Astrocyte of the cerebellum (primary cell): Measurements from ENCODE around the gene ATRNL1.
"Not testable (repeated sequence)": the region's sequence is repeated elsewhere in the genome, so short reads cannot be mapped to it uniquely, and the experiment has no call there.

Experiments used
- DNase-seq: peaks from one replicate; pipeline ENCODE4 v3.0.0-alpha.2; 2011; ENCODE audit warnings: low read depth
- H3K4me3 ChIP-seq: 2 replicates; pipeline ENCODE4 v1.5.1; 2011; ENCODE audit warnings: mild to moderate bottlenecking, low read depth, low read length, moderate library complexity
- CTCF ChIP-seq: IDR thresholded peaks from 2 replicates; pipeline ENCODE4 v1.5.1; 2012; ENCODE audit warnings: low read length, low read depth, moderate library complexity, mild to moderate bottlenecking; ENCODE audit errors: missing control alignments
- in situ Hi-C: cut with HindIII; loops from 2 replicates; pipeline ENCODE4 v1.10.0; 2017; ENCODE audit warnings: low sequenced_read_pairs

Gene ATRNL1

GRCh38 chr10:115491526-115492140 is 398.5 kb downstream of the ATRNL1 start:
- no peak for DNase-seq
- in situ Hi-C loops, result no loop called here
- TF ChIP-seq CTCF, result no peak
- H3K4me3 ChIP-seq, result no peak overlapping the region

GRCh38 chr10:115503546-115503945 is 410.4 kb downstream of the ATRNL1 start:
- H3K4me3 ChIP-seq, result no peak overlapping the region
- in situ Hi-C loops, result no loop called here
- no peak for TF ChIP-seq CTCF
- DNase-seq, result no peak

- in situ Hi-C loops, result no loop called here
These were observed 421.7 kb downstream of the ATRNL1 start for GRCh38 chr10:115514895-115515294.

GRCh38 chr10:115525141-115525540 is 432.0 kb downstream of the ATRNL1 start:
- no peak for DNase-seq
- TF ChIP-seq CTCF, result no peak
- in situ Hi-C loops, result no loop called here
- no peak overlapping the region for H3K4me3 ChIP-seq

More at GRCh38 chr10:115514895-115515294, 421.7 kb downstream of the ATRNL1 start:
- TF ChIP-seq CTCF, result no peak
- DNase-seq, result no peak
- H3K4me3 ChIP-seq, result no peak overlapping the region

- in situ Hi-C loops, H3K4me3 ChIP-seq, DNase-seq: not testable (repeated sequence)
These were observed 434.5 kb downstream of the ATRNL1 start for GRCh38 chr10:115527682-115528081.

- in situ Hi-C loops, DNase-seq: not testable (repeated sequence)
These were observed 443.2 kb downstream of the ATRNL1 start for GRCh38 chr10:115536401-115536800.

GRCh38 chr10:115539142-115539762 is 446.1 kb downstream of the ATRNL1 start:
- no peak overlapping the region for H3K4me3 ChIP-seq
- DNase-seq, result no peak
- in situ Hi-C loops, result no loop called here
- no peak for TF ChIP-seq CTCF

More at GRCh38 chr10:115536401-115536800, 443.2 kb downstream of the ATRNL1 start:
- not testable (repeated sequence) for H3K4me3 ChIP-seq
